ENCODE results near the gene ACACB. TPM values are rescaled to one million over a fixed set of nuclear protein-coding genes. Genes with fewer than 3 reads are reported as not detected.

ACACB gene
- total and polyA plus RNA-seq, 2 donors (not counting 3 experiments of a cell fraction or from before 2014, with no cell fraction given): 1.3 to 5.7 TPM

DNA sequence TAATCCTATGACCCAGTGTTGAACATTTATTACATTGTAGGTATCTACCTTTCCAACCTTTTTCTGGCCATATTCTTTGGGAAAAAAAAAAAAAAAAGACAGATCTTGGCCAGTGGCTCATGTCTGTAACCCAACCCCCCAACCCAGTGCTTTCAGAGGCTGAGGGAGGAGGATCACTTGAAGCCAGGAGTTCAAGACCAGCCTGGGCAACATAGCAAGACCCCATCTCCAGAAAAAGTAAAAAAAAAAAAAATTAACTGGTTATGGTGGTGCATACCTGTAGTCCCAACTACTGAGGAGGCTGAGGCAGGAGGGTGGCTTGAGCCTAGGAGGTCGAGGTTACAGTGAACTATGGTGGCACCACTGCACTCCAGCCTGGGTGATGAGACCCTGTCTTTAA lies 58.1 kb downstream of the ACACB start:
- Histone ChIP-seq H3K27ac (ENCODE audit: insufficient read depth, low read depth, low read length) (no peak overlapping the region), H3K9me3 (replicated peaks; ENCODE audit: control insufficient read depth, insufficient read depth, low read length) (no peaks in the 10 kb centered on the region), H3K4me2 (ENCODE audit: insufficient read depth, low read length) (no peak overlapping the region), H3K27me3 (ENCODE audit: control insufficient read depth in 2 of 2, insufficient read depth in 2 of 2, low read length in 2 of 2) (no peaks in the 10 kb centered on the region), H4K20me1 (replicated peaks; ENCODE audit: control insufficient read depth, extremely low read depth, insufficient read depth, low read length) (no peaks in the 10 kb centered on the region), H2AFZ (ENCODE audit: low read depth, low read length) (no peak overlapping the region), H3K4me1 (ENCODE audit: control insufficient read depth, extremely low read depth, insufficient read depth, low read length) (no peaks in the 10 kb centered on the region), H3K9ac (replicated peaks; ENCODE audit: extremely low read depth, insufficient read depth, low read length) (no peak overlapping the region), H3K36me3 (ENCODE audit: control insufficient read depth in 2 of 2, extremely low read depth in 1 of 2, insufficient read depth in 2 of 2, low read length in 2 of 2) (no peaks in the 10 kb centered on the region), H3K9me1 (replicated peaks; ENCODE audit: control insufficient read depth, extremely low read depth, insufficient read depth, low read length) (no peaks in the 10 kb centered on the region), H3K4me3 (replicated peaks in 1 of 3; ENCODE audit: insufficient read depth in 1 of 3, low read depth in 1 of 3, low read length in 3 of 3) (no peak overlapping the region), H3K79me2 (ENCODE audit: control insufficient read depth, insufficient read depth, low read length) (no peaks in the 10 kb centered on the region)
- intact Hi-C loops (cut with micrococcal nuclease) (no loop called here), dilution Hi-C loops (cut with MboI; ENCODE audit: extremely low pct_ligation_motif_present, low sequenced_read_pairs) (no loop called here)
- TF ChIP-seq POLR2A (IDR thresholded peaks at IDR 0.05; ENCODE audit: low read depth, low read length) (no peak), GATA2 (IDR thresholded peaks at IDR 0.05; ENCODE audit: insufficient read depth, insufficient read length, low read depth, low read length) (no peak), MYC (IDR thresholded peaks at IDR 0.05; ENCODE audit: low read depth, low read length) (no peak), POLR2AphosphoS5 (IDR thresholded peaks at IDR 0.05; ENCODE audit: insufficient read depth, low read depth, low read length) (no peak), EZH2 (IDR thresholded peaks at IDR 0.05; ENCODE audit: borderline replicate concordance, low read depth, low read length, severe bottlenecking) (no peak), FOS (IDR thresholded peaks at IDR 0.05; ENCODE audit: borderline replicate concordance, insufficient read depth, low read length) (no peak)
- TF ChIP-seq, protein P1, sequence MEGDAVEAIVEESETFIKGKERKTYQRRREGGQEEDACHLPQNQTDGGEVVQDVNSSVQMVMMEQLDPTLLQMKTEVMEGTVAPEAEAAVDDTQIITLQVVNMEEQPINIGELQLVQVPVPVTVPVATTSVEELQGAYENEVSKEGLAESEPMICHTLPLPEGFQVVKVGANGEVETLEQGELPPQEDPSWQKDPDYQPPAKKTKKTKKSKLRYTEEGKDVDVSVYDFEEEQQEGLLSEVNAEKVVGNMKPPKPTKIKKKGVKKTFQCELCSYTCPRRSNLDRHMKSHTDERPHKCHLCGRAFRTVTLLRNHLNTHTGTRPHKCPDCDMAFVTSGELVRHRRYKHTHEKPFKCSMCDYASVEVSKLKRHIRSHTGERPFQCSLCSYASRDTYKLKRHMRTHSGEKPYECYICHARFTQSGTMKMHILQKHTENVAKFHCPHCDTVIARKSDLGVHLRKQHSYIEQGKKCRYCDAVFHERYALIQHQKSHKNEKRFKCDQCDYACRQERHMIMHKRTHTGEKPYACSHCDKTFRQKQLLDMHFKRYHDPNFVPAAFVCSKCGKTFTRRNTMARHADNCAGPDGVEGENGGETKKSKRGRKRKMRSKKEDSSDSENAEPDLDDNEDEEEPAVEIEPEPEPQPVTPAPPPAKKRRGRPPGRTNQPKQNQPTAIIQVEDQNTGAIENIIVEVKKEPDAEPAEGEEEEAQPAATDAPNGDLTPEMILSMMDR (IDR thresholded peaks at IDR 0.05; ENCODE audit: extremely low read depth in 1 of 2, insufficient read depth in 1 of 2, low read depth in 1 of 2, low read length in 2 of 2): no peak
- TF ChIP-seq, protein P2, sequence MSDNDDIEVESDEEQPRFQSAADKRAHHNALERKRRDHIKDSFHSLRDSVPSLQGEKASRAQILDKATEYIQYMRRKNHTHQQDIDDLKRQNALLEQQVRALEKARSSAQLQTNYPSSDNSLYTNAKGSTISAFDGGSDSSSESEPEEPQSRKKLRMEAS (IDR thresholded peaks at IDR 0.05; ENCODE audit: insufficient read depth, insufficient read length): no peak
- no TSS peak for BruUV-seq (replicated peaks)
- FAIRE-seq: no peak
- ChIA-PET CTCF (no interaction called here), POLR2A (no interaction called here)
- no peak for DNase-seq (ENCODE audit: low read depth, low spot score)

Data from endothelial cell of umbilical vein (primary cell).